SK-N-SH treated with all-trans-retinoic acid at 6 μM for 48 hours (cell line): ENCODE results near the gene CCL11.
"Not testable (repeated sequence)": the region's sequence is repeated elsewhere in the genome, so short reads cannot be mapped to it uniquely, and the experiment has no call there.

Experiments
- ATAC-seq: fragments of 200-7000 bp; cut with Tn5 transposase; 3 replicates; pipeline ENCODE4 v1.9.1; 2020; ENCODE audit warnings: mild to moderate bottlenecking, moderate library complexity
- BACH2 ChIP-seq: fragments of 250-450 bp; sonication (Bioruptor Pico); IDR thresholded peaks from 2 replicates; pipeline ENCODE4 v1.9.0; 2021; ENCODE audit warnings: mild to moderate bottlenecking, borderline replicate concordance
- ESRRG ChIP-seq: fragments of 250-450 bp; sonication (Bioruptor Pico); IDR thresholded peaks from 2 replicates; pipeline ENCODE4 v1.6.1; 2021; ENCODE audit warnings: mild to moderate bottlenecking
- ISL1 ChIP-seq: fragments of 250-450 bp; sonication (Bioruptor Pico); IDR thresholded peaks from 2 replicates; pipeline ENCODE4 v2.1.2; 2022; ENCODE audit warnings: mild to moderate bottlenecking, moderate library complexity
- OSR1 ChIP-seq: fragments of 250-450 bp; sonication (Bioruptor Pico); IDR thresholded peaks from 2 replicates; pipeline ENCODE4 v1.8.0; 2022; ENCODE audit warnings: moderate library complexity, mild to moderate bottlenecking, inconsistent platforms
- PPARA ChIP-seq: fragments of 250-450 bp; sonication (Bioruptor Pico); IDR thresholded peaks from 2 replicates; pipeline ENCODE4 v1.5.0; 2020; ENCODE audit warnings: mild to moderate bottlenecking, borderline replicate concordance
- SNAI2 ChIP-seq: fragments of 250-450 bp; sonication (Bioruptor Pico); IDR thresholded peaks from 2 replicates; pipeline ENCODE4 v1.5.0; 2020; ENCODE audit warnings: mild to moderate bottlenecking, moderate library complexity
- TOX ChIP-seq: fragments of 250-450 bp; sonication (Bioruptor Pico); IDR thresholded peaks from 2 replicates; pipeline ENCODE4 v1.8.0; 2021; ENCODE audit warnings: mild to moderate bottlenecking, moderate library complexity, borderline replicate concordance
- ZC3H10 ChIP-seq: fragments of 250-450 bp; sonication (Bioruptor Pico); IDR thresholded peaks from 2 replicates; pipeline ENCODE4 v1.5.1; 2021; ENCODE audit warnings: mild to moderate bottlenecking, moderate library complexity
- ZFP30 ChIP-seq: fragments of 450-650 bp; formaldehyde crosslinking; IDR thresholded peaks from 2 replicates; pipeline ENCODE4 v1.5.0; 2022; ENCODE audit warnings: mild to moderate bottlenecking, moderate library complexity
- ZNF565 ChIP-seq: fragments of 450-650 bp; formaldehyde crosslinking; conservative IDR thresholded peaks from 2 replicates; pipeline ENCODE4 v1.5.0; 2020; ENCODE audit warnings: low read depth, mild to moderate bottlenecking, moderate library complexity
- ZNF70 ChIP-seq: fragments of 450-650 bp; formaldehyde crosslinking; IDR thresholded peaks from 2 replicates; pipeline ENCODE4 v1.5.0; 2020; ENCODE audit warnings: mild to moderate bottlenecking, moderate library complexity
- ZNF8 ChIP-seq: fragments of 450-650 bp; formaldehyde crosslinking; IDR thresholded peaks from 2 replicates; pipeline ENCODE4 v1.5.0; 2020; ENCODE audit warnings: mild to moderate bottlenecking, moderate library complexity
- TF ChIP-seq, protein P1 (sequence below): fragments of 250-450 bp; sonication (Bioruptor Pico); IDR thresholded peaks from 2 replicates; pipeline ENCODE4 v1.5.1; 2020; ENCODE audit warnings: low read depth, mild to moderate bottlenecking, moderate library complexity
- TF ChIP-seq, protein P2 (sequence below): fragments of 250-450 bp; sonication (Bioruptor Pico); IDR thresholded peaks from 2 replicates; pipeline ENCODE4 v1.5.1; 2021; ENCODE audit warnings: mild to moderate bottlenecking, moderate library complexity

CCL11 gene

GRCh38 chr17:34321964-34322363 lies 36.4 kb downstream of the CCL11 start:
- ATAC-seq, result no peak
- no peak for TF ChIP-seq ZNF8
- no peak for TF ChIP-seq SNAI2 (CRISPR knock-in tag)
- no peak for TF ChIP-seq PPARA
- no peak for TF ChIP-seq TOX
- no peak for TF ChIP-seq ZNF70
- TF ChIP-seq, protein P1, sequence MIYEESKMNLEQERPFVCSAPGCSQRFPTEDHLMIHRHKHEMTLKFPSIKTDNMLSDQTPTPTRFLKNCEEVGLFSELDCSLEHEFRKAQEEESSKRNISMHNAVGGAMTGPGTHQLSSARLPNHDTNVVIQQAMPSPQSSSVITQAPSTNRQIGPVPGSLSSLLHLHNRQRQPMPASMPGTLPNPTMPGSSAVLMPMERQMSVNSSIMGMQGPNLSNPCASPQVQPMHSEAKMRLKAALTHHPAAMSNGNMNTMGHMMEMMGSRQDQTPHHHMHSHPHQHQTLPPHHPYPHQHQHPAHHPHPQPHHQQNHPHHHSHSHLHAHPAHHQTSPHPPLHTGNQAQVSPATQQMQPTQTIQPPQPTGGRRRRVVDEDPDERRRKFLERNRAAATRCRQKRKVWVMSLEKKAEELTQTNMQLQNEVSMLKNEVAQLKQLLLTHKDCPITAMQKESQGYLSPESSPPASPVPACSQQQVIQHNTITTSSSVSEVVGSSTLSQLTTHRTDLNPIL (CRISPR knock-in tag), result no peak
- no peak for TF ChIP-seq ZC3H10 (CRISPR knock-in tag)
- TF ChIP-seq ISL1 (CRISPR knock-in tag), result no peak
- TF ChIP-seq ZFP30, result no peak
- TF ChIP-seq BACH2 (CRISPR knock-in tag), result no peak
- TF ChIP-seq OSR1 (CRISPR knock-in tag), result no peak

DNA sequence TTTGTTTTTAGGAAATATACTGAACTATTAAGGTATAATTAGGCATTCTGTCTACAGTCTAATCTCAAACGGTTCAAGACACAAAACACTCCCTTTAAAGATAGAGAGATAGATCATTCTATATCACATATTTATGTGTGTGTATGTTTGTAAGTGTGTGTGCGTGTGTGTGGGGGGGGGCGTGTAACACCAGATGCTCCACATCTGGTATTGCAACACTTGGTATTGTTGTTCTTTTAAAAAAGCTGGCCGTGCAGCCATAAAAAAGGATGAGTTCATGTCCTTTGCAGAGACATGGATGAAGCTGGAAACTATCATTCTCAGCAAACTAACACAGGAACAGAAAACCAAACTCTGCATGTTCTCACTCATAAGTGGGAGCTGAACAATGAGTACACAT lies 42.0 kb downstream of the CCL11 start:
- not testable (repeated sequence) for ATAC-seq

DNA sequence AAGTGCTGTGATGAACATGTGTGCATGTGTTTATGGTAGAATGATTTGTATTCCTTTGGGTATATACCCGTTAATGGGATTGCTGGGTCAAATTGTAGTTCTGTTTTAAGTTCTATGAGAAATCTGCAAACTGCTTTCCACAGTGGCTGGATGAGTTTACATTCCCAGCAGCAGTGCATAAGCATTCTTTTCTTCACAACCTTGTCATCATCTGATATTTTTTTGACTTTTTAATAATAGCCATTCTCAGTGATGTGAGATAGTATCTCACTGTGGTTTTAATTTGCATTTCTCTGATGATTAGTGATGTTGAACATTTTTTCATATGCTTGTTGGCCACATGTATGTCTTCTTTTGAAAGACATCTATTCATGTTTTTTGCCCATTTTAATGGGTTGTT lies 52.2 kb downstream of the CCL11 start:
- TF ChIP-seq, protein P2, sequence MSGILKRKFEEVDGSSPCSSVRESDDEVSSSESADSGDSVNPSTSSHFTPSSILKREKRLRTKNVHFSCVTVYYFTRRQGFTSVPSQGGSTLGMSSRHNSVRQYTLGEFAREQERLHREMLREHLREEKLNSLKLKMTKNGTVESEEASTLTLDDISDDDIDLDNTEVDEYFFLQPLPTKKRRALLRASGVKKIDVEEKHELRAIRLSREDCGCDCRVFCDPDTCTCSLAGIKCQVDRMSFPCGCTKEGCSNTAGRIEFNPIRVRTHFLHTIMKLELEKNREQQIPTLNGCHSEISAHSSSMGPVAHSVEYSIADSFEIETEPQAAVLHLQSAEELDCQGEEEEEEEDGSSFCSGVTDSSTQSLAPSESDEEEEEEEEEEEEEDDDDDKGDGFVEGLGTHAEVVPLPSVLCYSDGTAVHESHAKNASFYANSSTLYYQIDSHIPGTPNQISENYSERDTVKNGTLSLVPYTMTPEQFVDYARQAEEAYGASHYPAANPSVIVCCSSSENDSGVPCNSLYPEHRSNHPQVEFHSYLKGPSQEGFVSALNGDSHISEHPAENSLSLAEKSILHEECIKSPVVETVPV, result no peak
- TF ChIP-seq ZNF565 (CRISPR knock-in tag) (no peak), ESRRG (CRISPR knock-in tag) (no peak)
- ATAC-seq, result no peak
